Gastrocnemius medialis (tissue), 4 donors: ENCODE results near the gene ACACA.

Experiments used
- POLR2A ChIP-seq, 2 donors: fragments of 450-650 bp; IDR thresholded peaks; one replicate each; pipeline ENCODE4 v1.6.1; 2017; ENCODE audit warnings: antibody characterized with exemption in 2 of 2, mild to moderate bottlenecking in 2 of 2, moderate library complexity in 2 of 2
- TF ChIP-seq, protein P1 (sequence below), 5 experiments: fragments of 450-650 bp in 3 of 5; fragments of 200-600 bp in 2 of 5; sonication (generic) in 2 of 5; IDR thresholded peaks in 4 of 5; conservative IDR thresholded peaks in 1 of 5; 1 replicate in 4 of 5; 2 replicates in 1 of 5; pipeline ENCODE4 v1.5.1; 2016 to 2019; ENCODE audit warnings: antibody characterized with exemption in 5 of 5, mild to moderate bottlenecking in 3 of 5, moderate library complexity in 3 of 5

DNA sequence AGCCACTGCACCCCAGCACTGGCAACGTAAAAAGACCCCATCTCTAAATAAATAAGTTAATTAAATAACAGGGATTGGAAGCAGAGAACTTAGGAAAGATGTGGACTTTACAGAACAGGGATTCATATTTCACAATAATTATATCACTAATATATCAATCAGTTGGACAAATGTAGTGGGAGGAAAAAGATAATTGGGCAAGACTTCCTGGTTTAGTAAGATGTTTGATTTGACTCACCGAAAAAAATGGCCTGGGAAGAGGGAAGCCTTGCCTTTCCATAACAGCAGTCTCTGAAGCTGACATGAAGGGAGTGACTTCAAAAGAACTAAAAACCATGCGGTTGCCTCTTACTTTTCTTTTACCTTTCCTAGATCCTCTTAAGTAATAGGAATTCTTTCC is 46.0 kb downstream of the ACACA start:
- TF ChIP-seq, protein P1, sequence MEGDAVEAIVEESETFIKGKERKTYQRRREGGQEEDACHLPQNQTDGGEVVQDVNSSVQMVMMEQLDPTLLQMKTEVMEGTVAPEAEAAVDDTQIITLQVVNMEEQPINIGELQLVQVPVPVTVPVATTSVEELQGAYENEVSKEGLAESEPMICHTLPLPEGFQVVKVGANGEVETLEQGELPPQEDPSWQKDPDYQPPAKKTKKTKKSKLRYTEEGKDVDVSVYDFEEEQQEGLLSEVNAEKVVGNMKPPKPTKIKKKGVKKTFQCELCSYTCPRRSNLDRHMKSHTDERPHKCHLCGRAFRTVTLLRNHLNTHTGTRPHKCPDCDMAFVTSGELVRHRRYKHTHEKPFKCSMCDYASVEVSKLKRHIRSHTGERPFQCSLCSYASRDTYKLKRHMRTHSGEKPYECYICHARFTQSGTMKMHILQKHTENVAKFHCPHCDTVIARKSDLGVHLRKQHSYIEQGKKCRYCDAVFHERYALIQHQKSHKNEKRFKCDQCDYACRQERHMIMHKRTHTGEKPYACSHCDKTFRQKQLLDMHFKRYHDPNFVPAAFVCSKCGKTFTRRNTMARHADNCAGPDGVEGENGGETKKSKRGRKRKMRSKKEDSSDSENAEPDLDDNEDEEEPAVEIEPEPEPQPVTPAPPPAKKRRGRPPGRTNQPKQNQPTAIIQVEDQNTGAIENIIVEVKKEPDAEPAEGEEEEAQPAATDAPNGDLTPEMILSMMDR (IDR thresholded peaks at IDR 0.05 in 4 of 5, conservative IDR thresholded peaks at IDR 0.05 in 1 of 5) = no peak
- no peak for TF ChIP-seq POLR2A (IDR thresholded peaks at IDR 0.05)
